Calu3 (cell line): ENCODE data around the gene TRAF4. TPM values are rescaled to one million over a fixed set of nuclear protein-coding genes. Genes with fewer than 3 reads are reported as not detected.

Experiments used
- BruUV-seq: library from RNA; stranded (reverse); fragments of 400-500 nt; replicated peaks from 2 replicates; lab custom pipeline; 2021; lab: Mats Ljungman, UMichigan
- CTCF ChIA-PET: fragments of 300-600 bp; sonication (Branson Sonifier 250); formaldehyde crosslinking; loops from one replicate; lab custom pipeline; 2022; ENCODE audit warnings: antibody characterized with exemption; lab: Charles Lee
- DNase-seq: peaks from one replicate; pipeline ENCODE4 v3.0.0; 2022
- H3K27ac Mint-ChIP-seq: one replicate; pipeline ENCODE4 v1.8.0; 2022; ENCODE audit warnings: mixed read lengths; ENCODE audit not compliant: unreplicated experiment
- H3K27me3 Mint-ChIP-seq: one replicate; pipeline ENCODE4 v1.8.0; 2022; ENCODE audit warnings: mixed read lengths; ENCODE audit not compliant: unreplicated experiment
- H3K36me3 Mint-ChIP-seq: one replicate; pipeline ENCODE4 v1.8.0; 2022; ENCODE audit warnings: mild to moderate bottlenecking, moderate library complexity, mixed read lengths; ENCODE audit not compliant: insufficient read depth, unreplicated experiment
- H3K4me1 Mint-ChIP-seq: one replicate; pipeline ENCODE4 v1.8.0; 2022; ENCODE audit warnings: mild to moderate bottlenecking, low read depth, mixed read lengths; ENCODE audit not compliant: unreplicated experiment
- H3K4me3 Mint-ChIP-seq: one replicate; pipeline ENCODE4 v1.8.0; 2022; ENCODE audit warnings: mild to moderate bottlenecking, low read depth, moderate library complexity, mixed read lengths; ENCODE audit not compliant: unreplicated experiment
- H3K9me3 Mint-ChIP-seq: one replicate; pipeline ENCODE4 v1.8.0; 2022; ENCODE audit warnings: low read depth, mixed read lengths; ENCODE audit not compliant: unreplicated experiment
- CTCF ChIP-seq: fragments of 200-600 bp; IDR thresholded peaks from one replicate; pipeline ENCODE4 v1.8.0; 2022; ENCODE audit warnings: antibody characterized with exemption; ENCODE audit not compliant: unreplicated experiment
- intact Hi-C: fragments of 100-400 bp; cut with micrococcal nuclease; formaldehyde crosslinking; loops from one replicate; pipeline ENCODE4 v1.10.0; 2022; ENCODE audit not compliant: unreplicated experiment
- total RNA-seq: library from RNA; stranded (reverse); gene quantifications from 2 replicates; pipeline ENCODE4 v1.2.3, GENCODE V29; 2022

TRAF4 gene
- total RNA-seq, 1 experiment from 2014 or later: 201 TPM

- H3K27me3 Mint-ChIP-seq: no peaks in the 10 kb centered on the region
- no peak for DNase-seq
- no TSS peak for BruUV-seq
- H3K36me3 Mint-ChIP-seq: peaks cover 22% of the 10 kb centered on the region
- no peak for TF ChIP-seq CTCF
- H3K9me3 Mint-ChIP-seq: no peaks in the 10 kb centered on the region
- H3K4me3 Mint-ChIP-seq: no peak overlapping the region
- CTCF ChIA-PET: interaction anchor here (0.6 kb wide), 1 partner anchor 941 kb away, joined by 6 read pairs; no protein-coding TSS in a partner anchor
- H3K4me1 Mint-ChIP-seq: no peaks in the 10 kb centered on the region
- no peak overlapping the region for H3K27ac Mint-ChIP-seq
- intact Hi-C loops: no loop called here
These were observed 52.3 kb downstream of the TRAF4 start for GRCh38 chr17:28796062-28796461.

Other genes with a start within 250 kb of the TRAF4 start
- gene FOXN1, start 237.7 kb upstream of the TRAF4 start, total RNA-seq: not detected in 2 replicates
- gene UNC119, start 191.4 kb upstream of the TRAF4 start, total RNA-seq: 13.0 and 14.6 TPM in 2 replicates
- 50.9 and 59.2 TPM in 2 replicates for gene PIGS, start 172.5 kb upstream of the TRAF4 start, total RNA-seq
- 2.6 and 2.8 TPM in 2 replicates for gene ALDOC, start 167.1 kb upstream of the TRAF4 start, total RNA-seq
- gene SPAG5, start 145.0 kb upstream of the TRAF4 start, total RNA-seq: 69.3 and 82.1 TPM in 2 replicates
- 35.1 and 42.1 TPM in 2 replicates for gene RSKR, start 129.8 kb upstream of the TRAF4 start, total RNA-seq
- 158 and 160 TPM in 2 replicates for gene BLTP2, start 98.9 kb upstream of the TRAF4 start, total RNA-seq
- 58.0 and 75.1 TPM in 2 replicates for gene SDF2, start 82.1 kb upstream of the TRAF4 start, total RNA-seq
- 107 and 110 TPM in 2 replicates for gene SUPT6H, start 81.8 kb upstream of the TRAF4 start, total RNA-seq
- 4.2 and 4.3 TPM in 2 replicates for gene PROCA1, start 32.1 kb upstream of the TRAF4 start, total RNA-seq
- 34.5 and 35.3 TPM in 2 replicates for gene RAB34, start 26.1 kb upstream of the TRAF4 start, total RNA-seq
- 1,148 and 1,217 TPM in 2 replicates for gene RPL23A, start 24.0 kb upstream of the TRAF4 start, total RNA-seq
- 44.9 and 49.3 TPM in 2 replicates for gene TLCD1, start 17.8 kb upstream of the TRAF4 start, total RNA-seq
- 10.8 and 11.4 TPM in 2 replicates for gene NEK8, start 15.2 kb upstream of the TRAF4 start, total RNA-seq
- 37.7 and 42.1 TPM in 2 replicates for gene FAM222B, start 98.8 kb downstream of the TRAF4 start, total RNA-seq
- 47.2 and 48.4 TPM in 2 replicates for gene ERAL1, start 111.0 kb downstream of the TRAF4 start, total RNA-seq
- 152 and 155 TPM in 2 replicates for gene FLOT2, start 153.7 kb downstream of the TRAF4 start, total RNA-seq
- gene DHRS13, start 159.1 kb downstream of the TRAF4 start, total RNA-seq: 19.2 and 23.2 TPM in 2 replicates
- 54.0 and 57.6 TPM in 2 replicates for gene PHF12, start 207.5 kb downstream of the TRAF4 start, total RNA-seq